Activated CD8-positive, alpha-beta memory T cell treated with anti-CD3 and anti-CD28 coated beads for 36 hours (primary cell): ENCODE data around the gene ANKRD30BL. TPM values are rescaled to one million over a fixed set of nuclear protein-coding genes. Genes with fewer than 3 reads are reported as not detected.
"Not testable (repeated sequence)": the region's sequence is repeated elsewhere in the genome, so short reads cannot be mapped to it uniquely, and the experiment has no call there.

Source experiments
- CTCF ChIA-PET: fragments of 350-600 bp; sonication (Branson Sonifier 250); formaldehyde crosslinking; loops from one replicate; lab custom pipeline; 2021; ENCODE audit warnings: antibody characterized with exemption; lab: Charles Lee
- POLR2A ChIA-PET: fragments of 350-600 bp; sonication (Branson Sonifier 250); formaldehyde crosslinking; loops from one replicate; lab custom pipeline; 2021; ENCODE audit warnings: antibody characterized with exemption; lab: Charles Lee
- total RNA-seq, 2 experiments: library from RNA; stranded (reverse); gene quantifications; one replicate each; pipeline ENCODE4 v1.2.3, GENCODE V29; 2021

ANKRD30BL gene, protein sequence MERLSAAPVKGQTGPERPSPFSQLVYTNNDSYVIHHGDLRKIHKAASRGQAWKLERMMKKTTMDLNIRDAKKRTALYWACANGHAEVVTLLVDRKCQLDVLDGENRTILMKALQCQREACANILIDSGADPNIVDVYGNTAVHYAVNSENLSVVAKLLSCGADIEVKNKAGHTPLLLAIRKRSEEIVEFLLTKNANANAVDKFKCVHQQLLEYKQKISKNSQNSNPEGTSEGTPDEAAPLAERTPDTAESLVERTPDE
- total RNA-seq, result not detected

GRCh38 chr2:132161161-132162124 is at the start of gene ANKRD30BL:
Gene ANKRD30BL (minus strand): TSS chr2:132161952. CDS start chr2:132161705, 247 bp downstream.
- CTCF ChIA-PET, POLR2A ChIA-PET: not testable (repeated sequence)

DNA sequence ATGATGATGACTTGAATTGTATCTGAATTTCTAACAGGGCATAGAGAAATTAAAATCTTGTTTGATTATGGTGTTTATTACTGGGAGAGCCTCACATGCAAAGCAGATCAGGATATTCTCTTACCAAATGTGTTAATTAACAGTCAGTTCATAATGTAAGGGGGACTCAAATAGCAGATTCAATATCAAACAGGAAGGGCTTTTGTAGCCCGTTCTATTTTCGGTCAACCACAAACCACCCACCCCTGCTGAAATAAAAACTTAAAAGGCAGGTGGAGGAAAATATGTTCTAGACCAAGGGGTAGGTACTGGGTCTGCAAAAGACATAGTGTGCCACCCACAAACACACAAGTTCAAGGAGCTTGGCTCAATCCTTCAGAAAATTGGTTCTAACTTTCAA is 41.1 kb upstream of the ANKRD30BL start:
- POLR2A ChIA-PET, CTCF ChIA-PET: not testable (repeated sequence)

GRCh38 chr2:132192854-132193253 is 31.1 kb upstream of the ANKRD30BL start:
- CTCF ChIA-PET, POLR2A ChIA-PET: not testable (repeated sequence)

- CTCF ChIA-PET, result not testable (repeated sequence)
These were observed 5.3 kb upstream of the ANKRD30BL start for GRCh38 chr2:132167100-132167499.

DNA sequence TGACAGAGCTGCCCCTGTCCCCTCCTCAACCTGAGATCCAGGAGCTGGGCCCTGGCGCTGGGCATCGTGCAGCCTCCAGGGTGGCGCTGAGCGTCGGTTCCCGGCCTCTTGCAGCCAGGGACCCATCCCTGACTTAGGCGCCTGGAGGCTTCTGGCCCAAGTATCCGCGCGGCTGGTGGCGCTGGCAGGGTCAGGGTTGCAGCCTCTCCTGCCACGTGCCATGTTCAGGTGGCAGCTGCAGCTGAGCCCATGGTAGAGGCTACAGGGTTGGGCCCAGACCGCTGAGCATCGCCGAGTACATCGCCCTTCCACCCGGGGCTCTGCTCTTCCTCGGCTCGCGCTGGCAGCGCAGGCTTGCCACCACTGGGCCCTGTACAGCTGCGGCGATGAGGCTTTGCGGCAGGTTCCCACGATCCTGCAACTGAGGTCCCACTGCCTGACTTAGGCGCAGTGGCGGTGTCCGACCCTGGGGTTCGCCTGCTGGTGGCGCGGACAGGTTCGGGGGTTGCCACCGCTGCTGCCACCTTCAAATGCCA is 441 bp upstream of the ANKRD30BL start:
- POLR2A ChIA-PET, CTCF ChIA-PET: not testable (repeated sequence)

More at GRCh38 chr2:132167100-132167499, 5.3 kb upstream of the ANKRD30BL start:
- POLR2A ChIA-PET, result not testable (repeated sequence)

- CTCF ChIA-PET, POLR2A ChIA-PET: not testable (repeated sequence)
These were observed 15.0 kb downstream of the ANKRD30BL start for GRCh38 chr2:132146774-132147173.
